Inferior parietal cortex (tissue), 1 donor: ENCODE measurements around the gene SERF2.
"Not testable (repeated sequence)": the region's sequence is repeated elsewhere in the genome, so short reads cannot be mapped to it uniquely, and the experiment has no call there.

Experiments
- DNase-seq: peaks from one replicate; pipeline ENCODE4 v3.0.0-alpha.2; 2016; ENCODE audit errors: extremely low spot score

The SERF2 gene

GRCh38 chr15:43791993-43792760, at the start of gene SERF2:
SERF2 (plus strand) TSS chr15:43792320; CDS start chr15:43792377, 57 bp downstream.
- peak; percentile 97 for DNase-seq

- DNase-seq: peak; percentile 88
These were observed 45.7 kb upstream of the SERF2 start, which contains the start of gene PDIA3 for GRCh38 chr15:43746245-43746902. PDIA3 (plus strand) TSS chr15:43746438; CDS start chr15:43746540, 102 bp downstream.

GRCh38 chr15:43746903-43747309, 45.2 kb upstream of the SERF2 start:
- DNase-seq: not testable (repeated sequence)

GRCh38 chr15:43748376-43748775, 43.7 kb upstream of the SERF2 start:
- no peak for DNase-seq

GRCh38 chr15:43749690-43750345, 42.3 kb upstream of the SERF2 start:
- no peak for DNase-seq

- DNase-seq: no peak
These were observed 40.2 kb upstream of the SERF2 start for GRCh38 chr15:43751885-43752284.

- DNase-seq: no peak
These were observed 29.3 kb upstream of the SERF2 start for GRCh38 chr15:43762824-43763223.

- no peak for DNase-seq
These were observed 28.2 kb upstream of the SERF2 start for GRCh38 chr15:43763819-43764446.

- peak; percentile 76 for DNase-seq
These were observed 22.4 kb upstream of the SERF2 start for GRCh38 chr15:43769584-43770228.

- no peak for DNase-seq
These were observed 20.3 kb upstream of the SERF2 start for GRCh38 chr15:43771816-43772215.

GRCh38 chr15:43772624-43773023, 19.5 kb upstream of the SERF2 start:
- DNase-seq: no peak

- DNase-seq: no peak
These were observed 18.1 kb upstream of the SERF2 start for GRCh38 chr15:43774062-43774461.

GRCh38 chr15:43775411-43775965, 16.6 kb upstream of the SERF2 start:
- no peak for DNase-seq

GRCh38 chr15:43776101-43776717, 15.9 kb upstream of the SERF2 start:
- no peak for DNase-seq

GRCh38 chr15:43776718-43777266, 15.3 kb upstream of the SERF2 start, which contains the start of gene ELL3:
ELL3 (minus strand) TSS chr15:43776966; CDS start chr15:43776901, 65 bp downstream.
- DNase-seq: no peak

GRCh38 chr15:43777267-43777914, 14.7 kb upstream of the SERF2 start:
- no peak for DNase-seq

GRCh38 chr15:43779016-43779415, 13.1 kb upstream of the SERF2 start:
- no peak for DNase-seq

- DNase-seq: no peak
These were observed 2.7 kb upstream of the SERF2 start for GRCh38 chr15:43789409-43789808.

- DNase-seq: no peak
These were observed 799 bp downstream of the SERF2 start for GRCh38 chr15:43792761-43793476.
